ENCODE measurements around the gene C1GALT1C1L. TPM values are rescaled to one million over a fixed set of nuclear protein-coding genes. Genes with fewer than 3 reads are reported as not detected.

The C1GALT1C1L gene
- under 1 TPM in 1 of 6 experiments, not detected in 5; 0.37 TPM for total RNA-seq
- long read RNA-seq = 0 reads

DNA sequence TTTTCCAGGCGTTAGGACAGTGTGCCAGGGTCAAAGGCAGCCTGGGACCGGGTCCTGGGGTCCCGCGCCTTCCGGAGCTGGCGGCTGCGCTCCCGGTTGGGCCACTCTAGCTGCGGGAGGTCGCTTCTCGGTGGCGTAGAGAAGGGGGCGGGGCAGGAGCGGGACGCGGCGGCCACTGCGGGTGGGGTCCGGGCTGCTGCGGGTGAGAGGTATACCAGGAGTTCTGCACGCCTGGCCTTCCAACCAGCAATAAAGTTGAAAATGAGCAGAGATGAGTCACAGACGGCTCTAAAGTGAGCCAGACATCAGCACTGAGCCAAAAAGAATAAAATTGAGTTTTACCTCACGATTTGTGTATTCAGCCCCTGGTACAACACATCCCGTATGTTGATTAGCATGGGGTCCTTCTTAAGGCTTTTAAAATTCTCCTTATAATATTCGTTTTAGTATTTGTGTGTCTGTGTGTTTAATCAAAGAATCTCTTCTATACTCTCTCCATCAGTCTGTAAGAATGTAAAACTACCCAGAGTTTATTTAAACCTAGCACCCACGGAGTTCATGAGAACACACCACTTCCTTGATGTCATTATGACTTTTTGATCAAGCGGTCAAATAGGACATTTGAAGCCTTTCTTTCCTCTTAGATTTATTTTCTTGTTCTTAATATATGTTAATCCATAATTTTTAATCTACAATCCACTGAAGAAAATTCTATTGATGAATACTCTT is at the start of gene C1GALT1C1L:
Gene C1GALT1C1L, minus strand, starts transcription at position 108 of the 729 bp plus-strand sequence. Its CDS starts 107 bp downstream, at position 1.
- H3K9me3 ChIP-seq = peaks cover 0 to 5% (median 0%) of the 10 kb centered on the region in 4 donors
- TF ChIP-seq, protein P1, sequence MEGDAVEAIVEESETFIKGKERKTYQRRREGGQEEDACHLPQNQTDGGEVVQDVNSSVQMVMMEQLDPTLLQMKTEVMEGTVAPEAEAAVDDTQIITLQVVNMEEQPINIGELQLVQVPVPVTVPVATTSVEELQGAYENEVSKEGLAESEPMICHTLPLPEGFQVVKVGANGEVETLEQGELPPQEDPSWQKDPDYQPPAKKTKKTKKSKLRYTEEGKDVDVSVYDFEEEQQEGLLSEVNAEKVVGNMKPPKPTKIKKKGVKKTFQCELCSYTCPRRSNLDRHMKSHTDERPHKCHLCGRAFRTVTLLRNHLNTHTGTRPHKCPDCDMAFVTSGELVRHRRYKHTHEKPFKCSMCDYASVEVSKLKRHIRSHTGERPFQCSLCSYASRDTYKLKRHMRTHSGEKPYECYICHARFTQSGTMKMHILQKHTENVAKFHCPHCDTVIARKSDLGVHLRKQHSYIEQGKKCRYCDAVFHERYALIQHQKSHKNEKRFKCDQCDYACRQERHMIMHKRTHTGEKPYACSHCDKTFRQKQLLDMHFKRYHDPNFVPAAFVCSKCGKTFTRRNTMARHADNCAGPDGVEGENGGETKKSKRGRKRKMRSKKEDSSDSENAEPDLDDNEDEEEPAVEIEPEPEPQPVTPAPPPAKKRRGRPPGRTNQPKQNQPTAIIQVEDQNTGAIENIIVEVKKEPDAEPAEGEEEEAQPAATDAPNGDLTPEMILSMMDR (IDR thresholded peaks at IDR 0.05) = no peak
- no peak for TF ChIP-seq POLR2A (IDR thresholded peaks at IDR 0.05)
- peak in 2 of 3 donors; percentile 34 to 52 for DNase-seq
- H3K4me1 ChIP-seq = no peaks in the 10 kb centered on the region
- ATAC-seq = peak; percentile 46 to 73 (median 64)
- 14% methylated on average over 15 of the region's 27 CpGs for WGBS (ENCODE audit: insufficient coverage, low coverage, low lambda C conversion rate, missing lambda C conversion rate)
- peak within 1 kb of the TSS; percentile 9 to 46 (median 29) for H3K4me3 ChIP-seq
- peaks cover 0 to 4% of the 10 kb centered on the region in 2 donors for H3K27me3 ChIP-seq
- no peak within 1 kb of the TSS for H3K27ac ChIP-seq
- H3K36me3 ChIP-seq = no peaks in the 10 kb centered on the region
- intact Hi-C loops (cut with DNase I) = no loop called here

DNA sequence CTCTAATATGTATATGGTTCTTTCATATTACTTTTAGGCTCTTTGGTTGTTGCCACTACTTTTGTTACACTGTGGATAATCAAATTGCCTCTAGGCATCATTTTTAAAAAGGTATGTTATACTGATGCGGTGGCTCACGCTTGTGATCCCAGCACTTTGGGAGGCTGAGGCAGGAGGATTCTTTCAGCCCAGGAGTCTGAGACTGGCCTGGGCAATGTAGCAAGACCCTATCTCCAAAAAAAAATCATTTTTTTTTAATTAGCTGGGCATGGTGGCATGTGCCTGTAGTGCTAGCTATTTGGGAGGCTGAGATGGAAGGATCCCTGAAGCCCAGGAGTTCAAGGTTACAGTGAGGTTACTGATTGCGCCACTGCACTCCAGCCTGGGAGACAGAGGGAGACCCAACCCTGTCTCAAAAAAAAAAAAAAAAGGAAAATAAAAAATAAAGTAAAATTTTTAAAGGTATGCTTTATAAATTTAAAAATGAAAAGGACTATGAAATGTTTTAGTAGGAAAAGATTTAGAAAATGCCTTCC is 49.5 kb upstream of the C1GALT1C1L start:
- intact Hi-C loops (cut with DNase I) = no loop called here
- 100% methylated on average over 3 of the region's 3 CpGs for WGBS (ENCODE audit: insufficient coverage, low coverage, low lambda C conversion rate, missing lambda C conversion rate)
- no peak for TF ChIP-seq POLR2A (IDR thresholded peaks at IDR 0.05)
- TF ChIP-seq, protein P1 (IDR thresholded peaks at IDR 0.05) = no peak

DNA sequence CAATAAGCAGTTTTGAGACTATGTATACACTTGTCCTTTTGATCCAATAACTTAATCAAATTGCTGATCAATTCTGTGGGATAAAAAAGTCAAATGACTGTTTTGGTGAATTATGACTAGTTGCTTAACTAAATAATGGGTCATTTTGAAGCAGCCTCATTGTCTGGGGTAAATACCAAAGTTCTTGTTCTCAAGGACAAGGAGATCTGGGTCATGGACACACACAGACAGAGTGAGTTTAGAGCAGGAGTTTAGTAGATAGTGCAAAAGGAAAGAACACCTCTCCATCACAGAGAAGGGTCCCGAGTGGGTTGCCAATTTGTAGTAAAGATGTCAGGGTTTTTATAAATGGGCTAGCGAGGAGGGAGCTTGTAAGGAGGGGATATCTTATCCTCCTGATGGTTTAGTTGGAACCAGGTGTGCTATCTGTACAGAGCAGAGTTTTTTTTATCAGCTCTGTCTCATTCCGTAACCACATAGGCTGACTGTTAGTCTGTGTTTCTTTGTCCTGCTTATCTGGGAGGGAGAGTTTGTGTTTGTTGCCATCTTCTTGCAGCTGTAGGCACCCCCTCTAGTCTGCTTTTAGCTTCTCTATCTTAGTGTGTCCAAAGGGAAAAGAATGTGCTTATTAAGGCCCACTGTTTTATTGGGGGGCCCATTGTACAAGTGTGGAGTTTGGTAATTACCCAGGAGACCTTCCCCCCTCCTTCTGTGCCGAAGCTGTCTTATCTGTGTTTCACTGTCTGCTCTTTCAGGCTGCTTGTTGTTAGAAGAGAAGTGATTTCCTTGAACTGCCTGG is 48.7 kb upstream of the C1GALT1C1L start:
- no peak overlapping the region for H3K27ac ChIP-seq
- TF ChIP-seq, protein P1 (IDR thresholded peaks at IDR 0.05) = no peak
- TF ChIP-seq POLR2A (IDR thresholded peaks at IDR 0.05) = no peak
- intact Hi-C loops (cut with DNase I) = no loop called here
- ATAC-seq = no peak
- H3K27me3 ChIP-seq = no peaks in the 10 kb centered on the region
- no peaks in the 10 kb centered on the region for H3K9me3 ChIP-seq
- 54% methylated on average over 4 of the region's 4 CpGs for WGBS (ENCODE audit: insufficient coverage, low coverage, low lambda C conversion rate, missing lambda C conversion rate)
- H3K4me3 ChIP-seq = no peak overlapping the region
- DNase-seq = no peak
- H3K36me3 ChIP-seq = no peaks in the 10 kb centered on the region
- H3K4me1 ChIP-seq = no peaks in the 10 kb centered on the region

More for the DNA sequence above, 49.5 kb upstream of the C1GALT1C1L start:
- DNase-seq (no peak), ATAC-seq (no peak)
- H3K4me3 ChIP-seq = no peak overlapping the region
- no peaks in the 10 kb centered on the region for H3K9me3 ChIP-seq
- H3K36me3 ChIP-seq = no peaks in the 10 kb centered on the region
- H3K27me3 ChIP-seq = no peaks in the 10 kb centered on the region
- no peaks in the 10 kb centered on the region for H3K4me1 ChIP-seq
- H3K27ac ChIP-seq = no peak overlapping the region

DNA sequence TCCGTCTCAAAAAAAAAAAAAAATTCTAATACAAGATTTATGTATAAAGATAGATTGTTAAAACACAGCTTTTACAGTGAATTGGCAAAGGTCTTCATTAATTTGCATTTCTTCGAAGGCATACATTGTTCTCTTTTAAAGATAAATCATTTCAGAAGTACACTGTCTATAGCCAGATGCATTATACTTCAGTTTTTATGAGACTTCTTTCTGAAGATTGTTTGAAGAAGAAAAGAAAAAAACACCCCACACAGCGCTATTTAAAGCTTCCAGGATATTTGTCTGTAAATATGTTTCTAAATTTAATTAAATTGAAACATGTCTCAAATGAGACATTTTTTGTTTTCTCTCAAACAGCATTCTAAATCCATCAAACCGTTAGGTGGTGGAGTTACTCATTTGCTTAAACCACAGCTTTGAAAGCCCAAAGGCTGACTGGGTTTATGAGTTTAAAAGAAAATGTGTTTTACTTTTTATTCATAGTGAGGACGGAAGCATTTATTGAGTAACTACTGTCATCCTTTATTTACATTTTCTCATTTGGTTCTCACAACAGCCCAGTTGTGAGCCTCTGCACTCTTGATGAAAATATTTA is 42.4 kb upstream of the C1GALT1C1L start:
- no peaks in the 10 kb centered on the region for H3K27me3 ChIP-seq

More for the DNA sequence above, 42.4 kb upstream of the C1GALT1C1L start:
- DNase-seq (no peak), ATAC-seq (no peak)
- H3K27ac ChIP-seq = no peak overlapping the region
- no peak for TF ChIP-seq POLR2A (IDR thresholded peaks at IDR 0.05)
- TF ChIP-seq, protein P1 (IDR thresholded peaks at IDR 0.05) = no peak
- no peaks in the 10 kb centered on the region for H3K9me3 ChIP-seq
- no peak overlapping the region for H3K4me3 ChIP-seq
- intact Hi-C loops (cut with DNase I) = no loop called here
- no peaks in the 10 kb centered on the region for H3K4me1 ChIP-seq
- no peaks in the 10 kb centered on the region for H3K36me3 ChIP-seq
- WGBS (ENCODE audit: insufficient coverage, low coverage, low lambda C conversion rate, missing lambda C conversion rate) = 73% methylated on average over 4 of the region's 5 CpGs
